Hepatocyte (in vitro differentiated cells): ENCODE measurements around the gene MYO3B. TPM values are rescaled to one million over a fixed set of nuclear protein-coding genes. Genes with fewer than 3 reads are reported as not detected.

Source experiments
- DNase-seq: peaks from one replicate; pipeline ENCODE4 v3.0.0-alpha.2; 2016; ENCODE audit warnings: low spot score
- H2AFZ ChIP-seq: fragments of 200-600 bp; sonication (generic); 2 replicates; pipeline ENCODE4 v1.6.0; 2016; ENCODE audit warnings: antibody characterized with exemption, mild to moderate bottlenecking
- H3K27ac ChIP-seq: fragments of 200-600 bp; sonication (generic); 2 replicates; pipeline ENCODE4 v1.5.1; 2016; ENCODE audit warnings: mild to moderate bottlenecking
- H3K27me3 ChIP-seq: fragments of 200-600 bp; sonication (generic); 2 replicates; pipeline ENCODE4 v1.6.1; 2016
- H3K36me3 ChIP-seq: fragments of 200-600 bp; sonication (generic); replicated peaks from 2 replicates; pipeline ENCODE4 v1.5.1; 2016; ENCODE audit warnings: low read depth; ENCODE audit not compliant: insufficient read depth
- H3K4me1 ChIP-seq: fragments of 200-600 bp; sonication (generic); 2 replicates; pipeline ENCODE4 v1.5.1; 2016; ENCODE audit warnings: mild to moderate bottlenecking, moderate library complexity; ENCODE audit not compliant: insufficient read depth
- H3K4me2 ChIP-seq: fragments of 200-600 bp; sonication (generic); 2 replicates; pipeline ENCODE4 v1.6.0; 2016
- H3K4me3 ChIP-seq: fragments of 200-600 bp; sonication (generic); 2 replicates; pipeline ENCODE4 v1.5.1; 2016; ENCODE audit warnings: mild to moderate bottlenecking
- H3K79me2 ChIP-seq: fragments of 200-600 bp; sonication (generic); 2 replicates; pipeline ENCODE4 v1.6.0; 2017; ENCODE audit warnings: mild to moderate bottlenecking
- H3K9me2 ChIP-seq: fragments of 200-600 bp; sonication (generic); replicated peaks from 2 replicates; pipeline ENCODE4 v1.6.0; 2017; ENCODE audit warnings: mild to moderate bottlenecking; ENCODE audit not compliant: insufficient read depth
- H3K9me3 ChIP-seq: fragments of 200-600 bp; sonication (generic); 2 replicates; pipeline ENCODE4 v1.5.1; 2016; ENCODE audit warnings: low read depth, mild to moderate bottlenecking
- H4K20me1 ChIP-seq: fragments of 200-600 bp; sonication (generic); 2 replicates; pipeline ENCODE4 v1.6.0; 2016; ENCODE audit warnings: mild to moderate bottlenecking; ENCODE audit not compliant: insufficient read depth, poor library complexity, severe bottlenecking
- CTCF ChIP-seq: fragments of 200-600 bp; sonication (generic); IDR thresholded peaks from 2 replicates; pipeline ENCODE4 v1.5.1; 2016; ENCODE audit warnings: antibody characterized with exemption, mild to moderate bottlenecking; ENCODE audit not compliant: poor library complexity
- EZH2 ChIP-seq: fragments of 200-600 bp; sonication (generic); IDR thresholded peaks from 2 replicates; pipeline ENCODE4 v1.6.1; 2016; ENCODE audit warnings: antibody characterized with exemption, mild to moderate bottlenecking, borderline replicate concordance
- EZH2phosphoT487 ChIP-seq: fragments of 200-600 bp; sonication (generic); IDR thresholded peaks from one replicate; pipeline ENCODE4 v1.6.1; 2018; ENCODE audit warnings: antibody characterized with exemption, mild to moderate bottlenecking, low read depth, moderate library complexity; ENCODE audit not compliant: unreplicated experiment, severe bottlenecking
- WGBS: methylation state at CpG from one replicate; pipeline ENCODE4 v1.1.6; 2016; ENCODE audit warnings: low lambda C conversion rate; ENCODE audit errors: missing lambda C conversion rate; 5-methylcytosine and 5-hydroxymethylcytosine counted together
- polyA plus RNA-seq: library from polyadenylated mRNA; unstranded; fragments of >200 nt; fragmentation: Nextera tagmentation; extraction: Ambion mirVana; gene quantifications from 2 replicates; pipeline ENCODE4 v1.2.1, GENCODE V29; 2016
- total RNA-seq: library from RNA; depleted of rRNA; stranded (reverse); fragments of >200 nt; gene quantifications from 2 replicates; pipeline ENCODE4 v1.2.3, GENCODE V29; 2014

Gene MYO3B
- total and polyA plus RNA-seq, 2 experiments from 2014 or later, result 0.63 to 1.1 TPM

DNA sequence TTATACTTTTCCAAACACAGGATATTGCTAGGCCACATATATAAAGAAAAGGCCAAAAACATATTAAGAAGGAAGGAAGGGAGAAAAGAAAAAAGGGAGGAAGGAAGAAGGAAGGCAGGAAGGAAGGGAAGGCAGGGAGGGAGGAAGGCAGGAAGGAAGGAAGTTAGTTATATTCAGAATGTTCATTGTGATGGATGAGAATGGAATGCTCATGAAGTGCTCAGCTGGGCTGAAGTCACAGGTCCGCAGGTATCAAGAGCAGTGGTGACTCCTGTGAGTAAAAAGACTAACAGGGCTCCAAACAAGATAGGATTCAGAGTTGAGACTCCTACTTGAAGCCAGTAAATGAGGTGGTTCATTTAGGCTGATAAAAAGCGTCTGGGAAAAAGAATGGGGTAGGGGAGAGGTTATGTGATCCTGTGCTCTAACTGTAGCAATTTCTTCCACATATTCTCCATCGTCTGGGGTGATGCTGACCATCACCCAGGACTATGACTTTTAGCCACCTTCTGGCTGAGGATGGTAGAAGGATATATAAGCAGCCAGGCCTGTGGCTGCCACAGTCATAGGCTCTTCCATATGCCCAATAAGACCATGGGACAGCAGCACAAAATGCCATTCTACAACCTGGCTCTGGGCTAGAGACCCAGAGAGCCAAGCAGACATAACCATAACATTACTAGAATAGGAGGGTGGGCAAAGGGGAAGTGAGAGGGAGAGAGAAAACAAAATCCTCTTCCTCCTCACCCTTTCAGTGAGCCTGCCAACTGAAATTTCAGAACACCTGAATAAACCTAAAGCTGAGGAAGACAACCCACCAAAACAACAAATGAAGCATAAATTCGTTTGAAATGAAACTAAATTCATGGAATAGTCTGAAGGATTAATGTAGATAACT is 173.2 kb downstream of the MYO3B start:
- Histone ChIP-seq H3K4me1 (no peaks in the 10 kb centered on the region), H4K20me1 (no peaks in the 10 kb centered on the region), H3K79me2 (no peaks in the 10 kb centered on the region), H3K27ac (no peak overlapping the region), H3K36me3 (no peaks in the 10 kb centered on the region), H3K4me2 (no peak overlapping the region), H2AFZ (no peak overlapping the region), H3K9me3 (no peaks in the 10 kb centered on the region), H3K4me3 (no peak overlapping the region), H3K27me3 (no peaks in the 10 kb centered on the region), H3K9me2 (no peaks in the 10 kb centered on the region)
- 78% methylated on average over 4 of the region's 4 CpGs for WGBS
- TF ChIP-seq CTCF (no peak), EZH2phosphoT487 (no peak), EZH2 (no peak)
- DNase-seq, result no peak

DNA sequence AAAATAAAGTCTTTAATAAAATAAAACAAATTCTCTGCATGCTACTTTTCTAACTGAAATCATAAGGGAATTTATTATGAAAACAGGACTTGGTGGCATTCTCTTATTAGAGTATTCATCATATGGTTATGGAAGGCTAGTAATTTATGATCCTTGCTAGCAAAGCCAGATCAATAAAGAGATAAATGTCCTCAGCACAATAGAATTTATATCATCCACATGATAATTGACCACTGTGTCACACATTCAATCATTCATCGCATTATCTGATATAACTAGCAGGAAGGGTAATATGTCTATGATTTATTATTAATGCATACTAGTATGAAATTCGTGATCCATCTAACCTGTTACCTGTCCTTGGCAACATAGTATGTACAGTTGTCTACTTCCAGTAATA is 175.8 kb downstream of the MYO3B start:
- DNase-seq, result no peak
- no peaks in the 10 kb centered on the region for H3K27me3 ChIP-seq
- H3K36me3 ChIP-seq, result no peaks in the 10 kb centered on the region
- no peaks in the 10 kb centered on the region for H3K9me2 ChIP-seq
- H3K9me3 ChIP-seq, result no peaks in the 10 kb centered on the region
- TF ChIP-seq CTCF (no peak), EZH2phosphoT487 (no peak), EZH2 (no peak)
- no peak overlapping the region for H2AFZ ChIP-seq
- no peak overlapping the region for H3K27ac ChIP-seq
- H3K4me3 ChIP-seq, result no peak overlapping the region
- 85% methylated on average over 2 of the region's 2 CpGs for WGBS
- H3K4me1 ChIP-seq, result no peaks in the 10 kb centered on the region
- no peaks in the 10 kb centered on the region for H4K20me1 ChIP-seq
- no peaks in the 10 kb centered on the region for H3K79me2 ChIP-seq
- no peak overlapping the region for H3K4me2 ChIP-seq

GRCh38 chr2:170354388-170354787 is 176.4 kb downstream of the MYO3B start:
- TF ChIP-seq EZH2 (no peak), CTCF (no peak), EZH2phosphoT487 (no peak)
- Histone ChIP-seq H3K4me2 (no peak overlapping the region), H3K27ac (no peak overlapping the region), H3K4me3 (no peak overlapping the region), H3K79me2 (no peaks in the 10 kb centered on the region), H3K27me3 (no peaks in the 10 kb centered on the region), H3K9me2 (no peaks in the 10 kb centered on the region), H3K9me3 (no peaks in the 10 kb centered on the region), H4K20me1 (no peaks in the 10 kb centered on the region), H3K36me3 (no peaks in the 10 kb centered on the region), H3K4me1 (no peaks in the 10 kb centered on the region), H2AFZ (no peak overlapping the region)
- 47% methylated on average over 2 of the region's 2 CpGs for WGBS
- DNase-seq, result no peak
